GM21381 (cell line): ENCODE data around the gene ARHGAP4.

ENCODE experiments used
- ATAC-seq: cut with Tn5 transposase; IDR thresholded peaks from one replicate; pipeline ENCODE4 v1.9.1; 2021; ENCODE audit warnings: mild to moderate bottlenecking, moderate library complexity; ENCODE audit not compliant: unreplicated experiment

The ARHGAP4 gene

DNA sequence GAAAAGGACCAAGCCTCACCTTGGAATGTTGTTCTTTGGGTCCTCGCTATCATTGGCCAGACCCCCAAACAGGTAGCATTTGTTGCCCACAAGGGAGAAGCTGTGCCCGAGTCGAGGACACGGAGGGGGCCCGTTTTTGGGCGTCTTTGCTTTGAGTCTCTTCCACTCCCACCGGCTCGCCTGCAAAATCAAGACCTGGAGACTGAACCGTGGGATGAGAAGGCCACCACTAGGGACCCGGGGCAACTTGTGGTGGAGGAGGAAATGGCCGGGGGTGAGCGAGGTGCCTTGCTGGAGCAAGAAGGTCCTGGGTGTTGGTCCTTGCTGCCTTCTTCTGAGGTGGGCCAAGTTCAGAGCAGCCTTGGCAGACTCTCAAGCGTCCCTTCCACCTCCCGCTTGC, 38.0 kb upstream of the ARHGAP4 start:
- no peak for ATAC-seq

DNA sequence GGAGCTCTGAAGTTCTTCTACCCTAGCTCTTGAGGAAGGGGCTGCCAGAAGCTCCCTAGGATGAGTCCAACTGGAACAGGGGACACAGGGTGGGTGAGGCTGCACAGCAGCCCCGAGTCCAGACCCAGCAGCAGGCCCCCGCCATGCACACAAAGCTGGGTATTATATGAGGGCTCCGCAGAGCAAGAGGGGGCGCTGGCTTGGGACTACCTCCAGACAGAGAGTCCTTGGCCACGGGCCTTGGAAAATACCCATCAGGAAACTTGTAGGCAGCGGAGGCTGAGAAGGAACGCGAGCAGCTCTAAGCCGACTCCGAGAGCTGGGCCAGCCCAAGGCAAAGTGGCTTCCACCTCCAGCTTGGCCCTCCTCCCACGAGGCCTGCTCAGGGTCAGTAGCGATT, 37.5 kb upstream of the ARHGAP4 start:
- no peak for ATAC-seq

DNA sequence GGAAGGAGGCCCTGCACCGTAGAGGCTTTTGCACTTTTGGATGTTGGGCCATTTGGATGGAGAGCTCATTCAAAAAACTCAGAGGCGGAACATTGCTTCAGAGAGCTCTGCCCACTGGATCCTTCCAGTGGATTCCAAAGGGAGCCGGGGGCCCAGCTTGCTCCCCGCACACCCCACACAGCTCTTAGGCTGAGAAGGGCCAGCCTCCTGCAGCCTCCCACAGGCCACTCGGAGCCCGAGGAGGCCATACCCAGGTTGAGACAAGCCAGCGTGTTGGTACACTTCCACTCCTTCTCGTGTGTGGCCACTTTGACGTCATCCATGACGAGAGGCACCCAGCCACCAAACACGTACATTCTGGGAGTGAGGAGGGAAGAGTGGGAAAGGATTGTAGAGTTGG, 35.2 kb upstream of the ARHGAP4 start:
- no peak for ATAC-seq

DNA sequence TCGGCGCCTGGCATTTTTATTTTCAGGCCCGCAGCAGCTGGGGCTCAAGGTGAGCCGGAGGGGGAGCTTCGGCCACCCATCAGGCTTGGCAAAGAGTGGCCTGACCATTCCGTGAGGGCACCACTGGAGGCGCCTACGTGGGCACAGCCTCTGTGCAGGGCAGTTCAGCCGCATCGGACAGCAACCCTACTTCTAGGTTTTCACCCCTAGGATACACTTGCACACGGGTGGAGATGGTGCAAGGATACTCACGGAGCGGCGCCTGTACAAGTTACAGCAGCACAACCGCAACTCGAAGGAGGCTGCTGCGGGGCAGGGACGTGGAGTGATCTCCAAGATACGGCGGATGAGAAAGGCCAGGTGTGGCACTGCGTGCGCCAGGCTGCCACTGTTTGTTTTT, 34.7 kb upstream of the ARHGAP4 start:
- ATAC-seq = no peak

DNA sequence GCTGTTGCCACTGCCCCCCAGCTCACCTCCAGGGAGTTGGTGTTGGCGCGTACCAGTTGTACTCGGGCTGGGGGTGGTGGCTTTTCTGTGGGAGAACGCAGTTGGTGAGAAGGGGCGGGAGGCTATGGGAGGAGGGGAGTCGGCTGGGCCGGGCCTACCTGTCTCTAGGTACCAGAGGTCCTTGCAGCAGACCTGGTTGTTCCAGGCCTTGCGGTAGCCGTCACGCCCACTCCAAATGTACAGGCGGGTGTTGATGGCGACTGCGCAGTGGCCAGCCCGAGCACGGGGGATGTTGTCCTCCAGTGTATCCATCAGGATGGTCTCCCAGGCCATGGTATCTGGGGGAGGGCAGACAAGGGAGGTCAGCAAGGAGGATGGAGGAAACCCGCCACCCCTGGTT, 34.0 kb upstream of the ARHGAP4 start:
- no peak for ATAC-seq

DNA sequence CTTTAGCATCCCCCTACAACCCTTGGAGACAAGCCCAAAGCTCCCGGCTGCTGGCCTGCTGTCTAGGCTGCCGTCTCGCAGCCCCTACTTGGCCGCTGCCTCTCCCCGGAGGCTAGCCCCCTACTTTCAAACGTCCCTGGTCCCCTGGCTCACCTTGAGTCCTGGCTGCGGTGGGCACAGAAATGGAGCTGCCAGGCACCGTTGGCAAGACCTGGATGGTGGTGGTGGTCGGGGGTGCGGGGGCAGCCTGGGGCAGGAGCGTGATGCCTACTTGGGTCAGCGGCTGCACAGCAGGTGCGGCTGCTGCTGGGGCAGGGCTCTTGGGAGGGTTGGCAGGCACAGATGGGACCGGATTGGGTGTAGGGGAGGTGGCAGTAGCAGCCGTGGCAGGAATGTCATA, 33.6 kb upstream of the ARHGAP4 start:
- ATAC-seq = no peak

DNA sequence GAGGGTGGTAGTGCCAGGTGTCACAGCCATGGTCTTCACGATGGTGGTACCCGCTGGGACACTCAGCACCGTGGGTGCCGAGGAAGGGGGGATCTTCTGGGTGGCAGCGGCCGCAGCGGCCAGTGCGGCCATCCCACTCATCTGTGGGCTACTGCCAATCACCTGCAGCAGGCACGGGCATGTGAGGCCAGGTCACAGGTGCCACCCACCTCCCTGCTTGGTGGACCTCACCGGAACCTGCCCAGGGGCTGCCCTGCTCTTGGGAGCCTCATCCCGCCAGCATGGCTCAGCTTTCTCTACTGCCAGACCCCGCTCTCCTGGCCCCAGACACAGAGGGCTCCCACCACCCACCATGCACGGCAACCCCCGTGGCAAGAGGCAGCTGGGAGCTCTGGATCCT, 32.5 kb upstream of the ARHGAP4 start:
- no peak for ATAC-seq

DNA sequence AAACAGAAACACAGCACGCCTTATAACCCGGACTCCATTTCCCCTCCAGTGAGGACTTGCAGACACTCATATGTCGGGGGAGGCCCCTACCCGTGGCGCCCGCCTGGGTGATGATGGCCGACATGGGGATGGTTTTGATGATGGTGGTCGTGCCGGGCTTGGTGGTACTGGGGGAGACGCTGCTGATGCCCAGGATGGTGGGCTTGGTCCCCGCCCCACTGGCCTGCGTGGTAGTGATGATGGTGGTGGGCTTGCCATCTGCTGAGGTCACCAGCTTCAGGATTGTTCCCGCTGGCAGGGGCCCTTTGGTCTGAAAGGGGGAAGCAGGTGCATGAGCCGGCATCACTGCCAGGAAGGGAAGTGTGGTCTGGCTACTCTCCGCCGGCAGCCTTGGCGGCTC, 31.2 kb upstream of the ARHGAP4 start:
- ATAC-seq = no peak

DNA sequence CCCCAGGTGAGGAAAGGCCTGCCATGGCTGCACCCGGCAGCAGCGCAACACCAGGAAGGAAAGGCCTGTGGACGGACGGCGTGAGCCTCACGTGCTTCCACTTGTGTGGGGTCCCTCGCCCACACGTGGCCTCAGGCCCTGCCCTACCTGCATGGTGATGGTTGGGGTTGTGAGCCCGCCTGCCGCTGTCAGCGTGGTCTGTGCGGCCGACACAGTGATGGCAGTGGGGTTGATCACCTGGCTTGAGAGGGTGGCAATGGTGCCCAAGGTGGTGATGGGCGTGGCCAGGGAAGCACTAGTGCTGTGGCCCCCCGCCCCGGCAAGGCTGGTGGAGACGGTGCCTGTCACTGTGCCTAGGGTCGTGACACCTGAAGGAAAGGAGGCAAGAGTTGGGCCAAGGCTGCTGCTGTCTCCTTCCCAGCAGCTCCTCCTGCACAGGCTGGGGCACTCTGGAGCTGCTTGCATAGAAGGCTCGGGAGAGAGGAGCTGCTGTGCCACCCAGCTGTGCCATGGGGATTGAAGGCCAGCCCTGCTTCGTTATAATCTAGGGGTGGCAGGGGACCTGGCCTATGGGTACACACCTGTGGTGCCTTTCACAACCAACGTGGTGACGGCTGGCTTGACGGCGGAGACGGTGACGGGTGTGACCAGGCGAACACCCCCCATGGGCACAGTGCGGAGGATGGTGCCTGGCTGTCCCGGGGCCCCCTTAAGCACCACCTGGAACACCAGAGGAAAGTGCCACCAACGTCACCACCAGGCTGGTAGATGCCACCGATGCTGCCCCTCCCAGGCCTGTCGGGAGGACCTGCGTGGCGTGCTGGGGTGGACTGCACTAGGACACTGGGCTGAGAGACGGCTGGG, 30.2 kb upstream of the ARHGAP4 start:
- ATAC-seq = no peak

DNA sequence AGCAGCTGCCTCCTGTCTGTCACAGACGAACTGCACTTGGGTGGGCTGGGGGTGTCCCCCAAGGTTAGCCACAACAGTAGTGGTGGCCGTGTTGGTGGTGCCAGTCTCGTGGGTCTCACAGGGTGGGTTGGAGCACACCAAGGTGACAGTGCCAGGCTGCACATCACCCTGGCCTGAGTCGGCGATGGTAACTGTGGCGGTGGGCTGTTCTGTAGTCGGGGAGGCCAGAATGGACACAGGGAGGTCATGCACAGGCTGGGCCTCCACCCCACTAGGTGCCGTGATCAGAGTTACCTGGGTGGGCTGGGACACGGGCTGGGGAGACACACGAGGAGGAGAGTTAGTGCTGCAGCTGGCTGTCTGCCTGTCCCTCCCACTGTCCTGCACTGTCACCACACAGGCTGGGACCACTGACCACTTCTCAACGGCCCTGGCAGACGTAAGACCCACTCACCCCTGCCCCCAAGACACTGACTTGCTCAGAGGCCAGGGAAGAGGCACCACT, 29.2 kb upstream of the ARHGAP4 start:
- no peak for ATAC-seq

DNA sequence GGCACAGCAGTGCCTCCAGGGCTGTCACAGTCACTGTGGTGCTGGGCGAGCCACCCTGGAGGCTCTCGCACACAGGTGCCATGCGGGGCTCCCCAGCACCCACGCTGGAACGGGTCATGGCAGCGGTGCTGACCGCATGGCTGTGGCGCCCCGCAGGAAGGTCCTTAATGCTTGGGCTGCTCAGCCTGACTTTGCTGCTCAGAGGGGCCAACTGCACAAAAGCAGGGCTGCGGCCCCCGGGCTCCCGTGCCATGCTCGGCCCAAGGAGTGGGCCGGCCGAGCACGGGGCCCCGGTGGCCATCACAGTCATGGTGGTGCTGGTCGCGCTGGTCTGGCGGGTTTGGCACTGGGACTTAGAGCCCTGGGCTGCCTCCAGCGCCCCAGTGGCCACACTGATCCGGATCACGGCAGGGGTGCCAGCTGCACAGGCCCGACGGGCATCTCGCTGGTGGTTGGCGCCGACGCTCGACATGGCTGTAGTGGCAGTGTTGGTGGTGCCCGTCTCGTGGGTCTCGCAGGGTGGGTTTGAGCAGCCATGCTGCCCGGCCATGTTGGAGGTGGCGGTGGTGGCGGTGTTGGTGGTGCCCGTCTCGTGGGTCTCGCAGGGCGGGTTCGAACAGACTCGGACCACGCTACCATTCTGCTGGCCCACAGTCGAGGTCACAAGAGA, 28.6 kb upstream of the ARHGAP4 start:
- no peak for ATAC-seq

DNA sequence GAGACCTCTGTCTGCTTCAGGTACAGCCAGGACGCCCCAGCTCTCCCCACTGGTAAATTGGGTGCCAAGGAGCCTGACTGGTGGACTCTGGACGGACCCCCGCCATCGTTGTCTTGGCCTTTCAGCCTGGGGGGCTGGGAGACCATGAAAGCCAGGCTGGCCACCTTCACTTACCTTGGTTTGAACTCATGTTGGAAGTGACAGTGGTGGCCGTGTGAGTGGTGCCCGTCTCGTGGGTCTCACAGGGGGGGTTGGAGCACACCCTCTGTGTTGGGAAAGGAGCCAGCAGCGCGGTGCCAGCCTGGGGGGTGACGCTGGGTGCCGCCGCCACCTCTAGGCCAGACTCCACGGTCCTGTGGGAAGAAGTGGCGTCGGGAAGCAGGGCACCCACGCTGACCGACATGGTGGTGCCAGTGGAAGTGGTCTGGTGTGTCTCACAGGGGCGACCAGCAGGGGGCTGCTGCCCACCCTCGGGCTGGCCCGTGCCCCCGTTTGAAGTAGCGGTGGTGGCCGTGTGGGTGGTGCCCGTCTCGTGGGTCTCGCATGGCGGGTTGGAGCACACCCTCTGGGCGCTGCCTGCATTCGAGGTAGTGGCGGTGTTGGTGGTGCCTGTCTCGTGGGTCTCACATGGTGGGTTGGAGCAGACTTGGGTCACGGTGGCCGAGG, 28.0 kb upstream of the ARHGAP4 start:
- ATAC-seq = no peak

DNA sequence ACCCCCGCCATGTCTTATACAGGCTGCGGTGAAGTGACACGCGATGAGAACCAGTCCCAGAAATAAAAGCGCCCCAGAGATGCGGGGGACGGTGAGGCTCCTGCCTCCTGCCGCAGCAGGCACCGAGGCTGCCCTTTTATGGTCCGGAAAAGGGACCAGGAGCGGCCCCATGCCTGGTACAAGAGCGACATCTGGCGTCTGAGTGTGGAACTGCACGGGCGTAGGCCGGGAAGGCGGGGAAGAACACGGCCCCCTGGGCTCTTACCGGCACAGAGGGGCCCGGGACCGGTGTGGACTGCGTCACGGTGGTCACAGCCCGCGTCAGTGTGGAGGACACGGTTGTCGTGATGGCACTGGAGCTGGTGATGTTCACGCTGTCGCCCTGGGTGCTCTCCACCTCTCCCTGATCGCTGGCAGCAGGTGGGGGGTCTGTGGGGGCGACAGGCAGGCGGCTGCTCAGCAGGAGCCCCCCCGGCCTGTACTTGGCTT, 27.3 kb upstream of the ARHGAP4 start:
- ATAC-seq = no peak

DNA sequence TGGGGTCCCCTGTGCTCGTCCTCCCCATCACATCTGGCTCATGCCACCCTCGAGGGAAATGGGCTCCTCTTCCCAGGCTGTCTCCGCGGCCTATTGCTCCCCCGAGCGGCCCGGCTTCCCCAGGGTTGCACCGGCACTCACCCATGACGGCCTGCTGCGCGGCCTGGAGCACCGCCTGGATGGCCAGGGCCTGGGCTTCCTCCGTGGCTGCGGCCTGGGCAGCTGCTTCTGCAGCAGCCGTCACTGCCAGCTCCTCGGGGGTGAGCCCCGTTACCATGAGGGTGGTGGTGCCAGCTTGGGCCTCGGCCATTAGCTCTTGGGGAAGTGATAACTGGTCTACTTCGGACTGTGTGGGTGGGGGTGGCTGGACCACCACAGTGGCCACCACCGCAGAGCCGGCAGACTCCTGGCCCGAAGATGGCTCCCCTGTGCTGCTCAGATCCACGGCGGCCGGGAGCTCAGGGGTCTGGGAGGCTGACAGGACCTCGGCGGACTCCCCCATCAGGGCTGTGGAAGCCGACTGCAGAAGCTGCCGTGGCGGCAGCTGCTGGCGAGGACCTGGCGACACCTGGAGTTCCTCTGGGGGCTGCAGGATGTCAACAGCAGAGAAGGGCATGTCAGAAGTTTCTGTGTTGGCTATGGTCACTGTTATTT, 26.4 kb upstream of the ARHGAP4 start:
- no peak for ATAC-seq

DNA sequence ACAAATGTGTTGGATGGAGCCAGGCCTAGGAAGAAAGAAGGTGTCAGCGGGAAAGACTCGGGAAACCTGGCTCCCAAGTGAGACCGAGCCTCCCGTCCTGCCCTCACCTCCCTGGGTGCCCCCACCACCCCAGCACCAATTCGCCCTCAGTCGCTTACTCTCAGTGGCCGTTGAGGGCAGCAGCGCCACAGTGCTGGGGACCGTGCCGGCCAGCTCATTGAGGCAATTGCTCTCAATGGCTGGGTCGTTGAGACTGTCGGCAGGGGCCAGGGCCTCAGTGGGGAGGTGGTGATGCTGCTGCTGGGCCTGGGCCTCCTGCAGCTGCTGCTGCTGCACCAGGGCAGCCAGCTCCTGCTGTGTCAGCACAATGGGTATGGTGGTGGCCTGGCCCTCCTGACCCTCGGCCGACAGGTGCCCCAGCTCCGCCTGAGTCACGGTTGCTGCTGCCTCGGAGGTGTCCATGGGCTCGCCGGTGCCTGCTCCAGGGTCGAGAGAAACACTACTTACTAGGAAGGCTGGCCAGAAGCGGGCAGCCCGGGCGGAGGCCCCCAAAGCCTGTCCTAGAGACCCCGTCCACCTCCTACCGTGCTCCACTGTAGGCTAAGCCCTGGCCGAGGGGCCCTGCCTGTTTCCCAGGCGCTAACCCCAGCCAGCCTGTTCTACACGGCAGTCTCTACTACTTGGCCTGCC, 25.8 kb upstream of the ARHGAP4 start:
- ATAC-seq = no peak

DNA sequence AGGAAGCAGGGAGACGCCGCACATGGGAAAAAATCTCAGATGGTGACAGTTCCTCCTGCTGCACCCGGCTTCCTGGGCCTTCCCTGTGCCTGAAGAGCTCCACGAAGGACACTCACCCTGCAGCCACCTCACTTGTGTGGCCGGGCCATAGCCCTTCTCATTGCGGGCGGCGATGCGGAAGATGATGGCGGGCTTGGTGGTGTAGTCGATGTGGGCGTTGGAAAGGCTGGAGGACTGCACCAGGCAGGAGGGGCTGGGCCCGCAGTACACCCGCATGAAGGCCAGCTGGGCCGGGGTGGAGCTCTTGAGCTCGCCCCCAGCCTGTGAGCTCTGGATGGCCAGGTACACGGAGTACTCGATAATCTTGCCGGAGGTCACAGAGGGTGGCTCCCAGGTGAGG, 24.1 kb upstream of the ARHGAP4 start:
- no peak for ATAC-seq

DNA sequence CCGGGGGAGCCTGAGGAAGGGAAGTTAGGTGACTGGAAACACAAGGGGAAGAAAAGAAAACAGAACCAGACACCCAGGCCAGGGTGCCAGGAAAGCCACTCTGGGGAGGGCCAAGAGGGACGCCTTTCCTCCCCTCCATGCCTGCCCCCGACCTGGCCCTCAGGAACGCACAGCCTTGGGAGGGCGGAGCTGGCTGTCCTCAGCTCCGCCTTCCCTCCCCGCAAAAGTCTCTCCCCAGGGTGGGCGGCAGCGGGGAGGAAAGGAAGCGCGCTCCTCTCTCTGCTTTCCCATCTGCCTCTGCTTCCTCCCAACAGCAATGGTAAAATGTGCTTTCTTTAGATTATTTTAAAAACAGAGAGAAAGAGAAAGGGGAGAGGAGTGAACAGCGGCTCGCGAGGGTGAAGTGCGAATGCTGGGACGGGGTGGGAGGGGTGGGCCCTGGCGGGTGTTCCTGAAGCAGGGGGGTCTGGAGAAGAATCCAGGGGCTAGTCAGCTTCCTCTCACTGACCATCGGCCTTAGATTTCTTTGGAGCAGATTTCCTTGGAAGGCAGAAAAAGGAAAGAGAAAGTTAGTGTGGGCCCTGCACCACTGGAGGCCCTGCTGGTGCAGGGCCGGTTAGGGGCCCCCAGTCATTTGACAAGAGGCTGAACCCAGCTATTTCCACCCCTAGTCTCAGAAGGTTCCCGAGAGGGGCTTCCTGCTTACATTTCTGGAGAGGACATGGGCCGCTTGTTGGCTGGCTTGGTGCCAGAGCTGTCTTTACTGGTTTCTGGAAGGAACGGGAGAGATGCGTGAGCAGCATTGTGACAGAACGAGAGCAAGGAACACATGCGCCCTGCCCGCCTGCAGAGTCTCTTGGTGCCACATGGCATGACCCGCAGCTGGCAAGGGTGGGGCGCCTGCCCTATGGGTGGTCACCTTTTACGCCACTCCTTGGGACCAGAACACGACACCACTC, 23.1 kb upstream of the ARHGAP4 start:
- ATAC-seq = no peak

DNA sequence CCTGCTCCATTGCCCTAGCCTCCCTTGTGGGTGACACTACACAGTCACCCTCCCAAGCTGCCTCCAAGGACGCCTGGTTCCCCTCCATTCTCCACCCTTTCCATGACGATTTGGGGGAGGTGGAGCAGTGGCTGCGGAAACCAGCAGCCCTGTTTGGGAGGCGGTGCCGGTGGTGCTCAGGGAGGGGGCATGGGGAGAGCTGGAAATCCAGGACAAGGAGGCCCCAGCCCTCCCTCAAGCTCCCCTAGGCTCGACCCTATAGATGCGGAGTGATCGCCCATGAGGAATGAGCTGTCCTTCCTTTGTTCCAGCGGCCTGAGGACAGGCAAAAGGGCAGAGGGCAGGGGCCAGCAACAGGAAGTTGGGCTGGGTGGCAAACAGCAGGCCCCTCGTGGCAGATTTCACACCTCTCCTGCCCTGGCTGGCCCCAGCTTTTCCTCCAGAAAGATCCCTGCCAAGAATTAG, 22.0 kb upstream of the ARHGAP4 start:
- ATAC-seq = no peak
